HEK293T (cell line): Measurements from ENCODE around the gene CCDC134.

ENCODE experiments used
- ARNT ChIP-seq: fragments of 450-650 bp; IDR thresholded peaks from 2 replicates; pipeline ENCODE4 v1.6.1; 2017; ENCODE audit warnings: mild to moderate bottlenecking
- FOXM1 ChIP-seq: fragments of 450-650 bp; IDR thresholded peaks from 2 replicates; pipeline ENCODE4 v1.6.1; 2017; ENCODE audit warnings: mild to moderate bottlenecking, borderline replicate concordance
- HDGF ChIP-seq: fragments of 450-650 bp; IDR thresholded peaks from 2 replicates; pipeline ENCODE4 v1.6.1; 2017; ENCODE audit warnings: antibody characterized with exemption, borderline replicate concordance
- NFRKB ChIP-seq: fragments of 450-650 bp; IDR thresholded peaks from 2 replicates; pipeline ENCODE4 v1.6.1; 2016; ENCODE audit warnings: mild to moderate bottlenecking, moderate library complexity
- SP1 ChIP-seq: fragments of 450-650 bp; IDR thresholded peaks from 2 replicates; pipeline ENCODE4 v1.6.1; 2017
- SUZ12 ChIP-seq: fragments of 450-650 bp; IDR thresholded peaks from 2 replicates; pipeline ENCODE4 v1.6.1; 2016; ENCODE audit warnings: mild to moderate bottlenecking

DNA sequence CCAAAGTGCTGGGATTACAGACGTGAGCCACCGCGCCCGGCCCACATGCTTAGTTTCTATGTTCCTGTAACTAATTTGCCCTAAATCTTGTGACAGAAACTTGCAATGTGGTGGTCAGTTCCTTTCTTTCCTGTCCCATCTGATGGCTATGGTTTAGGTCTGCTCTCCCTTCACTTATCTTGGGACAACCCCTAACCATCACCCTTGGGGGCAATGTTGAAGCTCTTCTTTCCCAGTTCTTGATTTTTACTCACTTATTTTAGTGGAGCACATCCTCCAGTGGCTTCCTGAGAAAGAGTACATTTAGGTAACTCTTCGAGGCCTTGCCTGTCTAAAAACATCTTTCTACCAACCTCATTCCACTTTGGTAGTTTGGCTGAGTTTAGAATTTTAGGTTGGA, 39.7 kb downstream of the CCDC134 start:
- TF ChIP-seq SUZ12 (no peak), FOXM1 (no peak), ARNT (no peak), SP1 (no peak), HDGF (no peak), NFRKB (no peak)
